Smooth muscle cell (in vitro differentiated cells): ENCODE results near the gene MC1R. TPM values are rescaled to one million over a fixed set of nuclear protein-coding genes. Genes with fewer than 3 reads are reported as not detected.

Experiments used
- DNase-seq: peaks from one replicate; lab custom pipeline; 2025; ENCODE audit not compliant: unreplicated experiment; lab: John Stamatoyannopoulos, UW
- H2AFZ ChIP-seq: fragments of 200-600 bp; sonication (generic); 2 replicates; pipeline ENCODE4 v1.6.0; 2016; ENCODE audit warnings: antibody characterized with exemption, low read depth, mild to moderate bottlenecking
- H3F3A ChIP-seq: fragments of 200-600 bp; sonication (generic); 2 replicates; pipeline ENCODE4 v1.6.0; 2017; ENCODE audit warnings: antibody characterized with exemption, low read depth
- H3K27ac ChIP-seq: fragments of 200-600 bp; sonication (generic); 2 replicates; pipeline ENCODE4 v1.5.1; 2016; ENCODE audit warnings: low read depth, mild to moderate bottlenecking
- H3K27me3 ChIP-seq: fragments of 200-600 bp; sonication (generic); 2 replicates; pipeline ENCODE4 v1.6.1; 2016; ENCODE audit warnings: low read depth, mild to moderate bottlenecking
- H3K36me3 ChIP-seq: fragments of 200-600 bp; sonication (generic); 2 replicates; pipeline ENCODE4 v1.5.1; 2016; ENCODE audit warnings: low read depth
- H3K4me1 ChIP-seq: fragments of 200-600 bp; sonication (generic); 2 replicates; pipeline ENCODE4 v1.5.1; 2016; ENCODE audit warnings: low read depth
- H3K4me2 ChIP-seq: fragments of 200-600 bp; sonication (generic); 2 replicates; pipeline ENCODE4 v1.6.0; 2016; ENCODE audit warnings: mild to moderate bottlenecking
- H3K4me3 ChIP-seq: fragments of 200-600 bp; sonication (generic); 2 replicates; pipeline ENCODE4 v1.5.1; 2016; ENCODE audit warnings: mild to moderate bottlenecking
- H3K79me2 ChIP-seq: fragments of 200-600 bp; sonication (generic); 2 replicates; pipeline ENCODE4 v1.6.0; 2016; ENCODE audit warnings: low read depth, mild to moderate bottlenecking
- H3K9ac ChIP-seq: fragments of 200-600 bp; sonication (generic); 2 replicates; pipeline ENCODE4 v1.6.0; 2016; ENCODE audit warnings: low read depth
- H3K9me3 ChIP-seq: fragments of 200-600 bp; sonication (generic); replicated peaks from 2 replicates; pipeline ENCODE4 v1.5.1; 2016; ENCODE audit warnings: low read depth
- H4K20me1 ChIP-seq: fragments of 200-600 bp; sonication (generic); 2 replicates; pipeline ENCODE4 v1.6.0; 2016; ENCODE audit warnings: low read depth
- WGBS: methylation state at CpG from one replicate; pipeline ENCODE4 v1.1.7; 2016; ENCODE audit warnings: low lambda C conversion rate; 5-methylcytosine and 5-hydroxymethylcytosine counted together
- polyA plus RNA-seq: library from polyadenylated mRNA; unstranded; fragments of >200 nt; fragmentation: Nextera tagmentation; extraction: Ambion mirVana; gene quantifications from 2 replicates; pipeline ENCODE4 v1.2.1, GENCODE V29; 2016
- total RNA-seq: library from RNA; depleted of rRNA; stranded (reverse); fragments of >200 nt; gene quantifications from 2 replicates; pipeline ENCODE4 v1.2.3, GENCODE V29; 2014
- TF ChIP-seq, protein P1 (sequence below): fragments of 200-600 bp; sonication (generic); IDR thresholded peaks from 2 replicates; pipeline ENCODE4 v1.5.1; 2017; ENCODE audit warnings: borderline replicate concordance, mild to moderate bottlenecking, antibody characterized with exemption; ENCODE audit not compliant: insufficient read depth, poor library complexity, severe bottlenecking

Gene MC1R
- total and polyA plus RNA-seq, 2 experiments from 2014 or later, result 14.5 to 16.8 TPM

DNA sequence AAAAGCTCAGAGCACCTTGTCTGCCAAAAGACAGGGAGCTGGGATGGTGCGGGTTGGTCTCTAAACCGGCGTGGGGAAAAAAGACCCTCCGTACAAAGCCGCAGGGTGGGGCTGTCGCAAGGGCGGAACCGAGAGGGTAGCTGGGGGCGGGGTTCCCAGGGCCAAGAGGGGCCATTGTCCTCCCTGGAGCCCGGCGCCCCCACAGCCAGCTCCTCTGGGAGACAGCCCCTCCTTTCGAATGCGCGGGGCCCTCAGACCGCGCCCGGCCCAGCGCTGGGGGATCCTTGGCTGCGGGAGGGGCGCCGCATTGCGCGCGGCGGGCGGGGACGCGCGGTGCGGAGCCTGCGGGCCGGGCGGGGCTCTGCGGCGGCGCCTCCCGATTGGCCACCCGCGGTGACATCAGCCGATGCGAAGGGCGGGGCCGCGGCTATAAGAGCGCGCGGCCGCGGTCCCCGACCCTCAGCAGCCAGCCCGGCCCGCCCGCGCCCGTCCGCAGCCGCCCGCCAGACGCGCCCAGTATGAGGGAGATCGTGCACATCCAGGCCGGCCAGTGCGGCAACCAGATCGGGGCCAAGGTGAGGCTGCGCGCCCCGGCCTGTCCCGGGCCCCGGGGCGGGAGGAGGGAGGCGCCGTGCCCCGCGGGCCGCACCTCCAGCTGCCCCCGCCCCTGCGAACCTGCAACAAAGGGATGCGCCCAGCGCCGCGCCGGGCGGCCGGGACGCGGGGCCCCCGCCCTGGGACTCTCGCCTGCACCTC is 4.4 kb downstream of the MC1R start, which contains the start of gene TUBB3:
Gene TUBB3, plus strand, starts transcription at position 459 of the 756 bp plus-strand sequence. Its CDS starts 60 bp downstream, at position 519.
- DNase-seq, result peak; percentile 81
- Histone ChIP-seq H3K4me2 (peak within 1 kb of the TSS; percentile 97), H3K36me3 (no peaks in the 10 kb centered on the region), H3K27ac (peak within 1 kb of the TSS; percentile 99), H3K27me3 (no peaks in the 10 kb centered on the region), H3K79me2 (peaks cover 54% of the 10 kb centered on the region), H2AFZ (no peak within 1 kb of the TSS), H4K20me1 (peaks cover 47% of the 10 kb centered on the region), H3F3A (peaks cover 19% of the 10 kb centered on the region), H3K4me3 (peak within 1 kb of the TSS; percentile 81), H3K9me3 (no peaks in the 10 kb centered on the region), H3K9ac (peak within 1 kb of the TSS; percentile 93), H3K4me1 (peaks cover 26% of the 10 kb centered on the region)
- TF ChIP-seq, protein P1, sequence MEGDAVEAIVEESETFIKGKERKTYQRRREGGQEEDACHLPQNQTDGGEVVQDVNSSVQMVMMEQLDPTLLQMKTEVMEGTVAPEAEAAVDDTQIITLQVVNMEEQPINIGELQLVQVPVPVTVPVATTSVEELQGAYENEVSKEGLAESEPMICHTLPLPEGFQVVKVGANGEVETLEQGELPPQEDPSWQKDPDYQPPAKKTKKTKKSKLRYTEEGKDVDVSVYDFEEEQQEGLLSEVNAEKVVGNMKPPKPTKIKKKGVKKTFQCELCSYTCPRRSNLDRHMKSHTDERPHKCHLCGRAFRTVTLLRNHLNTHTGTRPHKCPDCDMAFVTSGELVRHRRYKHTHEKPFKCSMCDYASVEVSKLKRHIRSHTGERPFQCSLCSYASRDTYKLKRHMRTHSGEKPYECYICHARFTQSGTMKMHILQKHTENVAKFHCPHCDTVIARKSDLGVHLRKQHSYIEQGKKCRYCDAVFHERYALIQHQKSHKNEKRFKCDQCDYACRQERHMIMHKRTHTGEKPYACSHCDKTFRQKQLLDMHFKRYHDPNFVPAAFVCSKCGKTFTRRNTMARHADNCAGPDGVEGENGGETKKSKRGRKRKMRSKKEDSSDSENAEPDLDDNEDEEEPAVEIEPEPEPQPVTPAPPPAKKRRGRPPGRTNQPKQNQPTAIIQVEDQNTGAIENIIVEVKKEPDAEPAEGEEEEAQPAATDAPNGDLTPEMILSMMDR, result no peak
- 2% methylated on average over 39 of the region's 88 CpGs for WGBS

DNA sequence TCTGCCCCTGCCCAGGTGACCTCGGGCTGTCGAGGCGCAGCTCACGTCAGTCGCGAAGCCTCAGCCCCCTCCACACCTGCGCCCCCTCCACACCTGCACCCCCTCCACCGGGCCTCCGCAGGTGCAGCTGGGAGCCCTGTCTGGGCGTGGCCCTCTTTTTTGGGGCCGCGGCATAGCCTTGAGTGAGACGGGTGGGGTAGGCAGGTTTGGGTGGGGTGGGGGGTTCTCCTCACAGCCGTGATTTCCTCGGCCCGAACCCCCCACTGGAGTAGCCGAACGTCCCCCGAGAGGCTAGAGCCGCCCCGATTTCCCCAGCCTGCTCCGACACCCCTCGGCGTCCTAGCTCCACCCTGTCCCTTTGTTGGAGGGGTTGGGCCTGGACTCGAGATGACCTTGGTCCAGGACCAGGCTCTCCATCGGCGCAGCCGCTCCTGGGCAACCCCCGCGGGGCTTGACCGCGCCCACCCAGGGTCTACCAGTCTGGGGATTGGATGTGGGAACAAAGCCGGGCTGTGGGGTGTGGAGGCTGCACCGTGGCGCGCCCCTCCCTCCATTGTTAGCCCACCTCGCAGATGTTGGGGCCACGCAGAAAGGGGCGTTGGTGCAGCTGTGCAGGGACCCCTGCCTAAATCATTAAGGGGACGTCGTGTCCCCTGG is 5.1 kb downstream of the MC1R start:
- H3K27ac ChIP-seq, result no peak overlapping the region
- H3K79me2 ChIP-seq, result peaks cover 60% of the 10 kb centered on the region
- H4K20me1 ChIP-seq, result peaks cover 54% of the 10 kb centered on the region
- H3F3A ChIP-seq, result peaks cover 16% of the 10 kb centered on the region
- WGBS, result 4% methylated on average over 32 of the region's 41 CpGs
- H3K9ac ChIP-seq, result peak overlapping the region; percentile 48
- H2AFZ ChIP-seq, result no peak overlapping the region
- no peak for DNase-seq
- peak overlapping the region; percentile 97 for H3K4me2 ChIP-seq
- H3K36me3 ChIP-seq, result no peaks in the 10 kb centered on the region
- peak overlapping the region; percentile 81 for H3K4me3 ChIP-seq
- peaks cover 21% of the 10 kb centered on the region for H3K4me1 ChIP-seq
- TF ChIP-seq, protein P1, result no peak
- no peaks in the 10 kb centered on the region for H3K27me3 ChIP-seq
- no peaks in the 10 kb centered on the region for H3K9me3 ChIP-seq

DNA sequence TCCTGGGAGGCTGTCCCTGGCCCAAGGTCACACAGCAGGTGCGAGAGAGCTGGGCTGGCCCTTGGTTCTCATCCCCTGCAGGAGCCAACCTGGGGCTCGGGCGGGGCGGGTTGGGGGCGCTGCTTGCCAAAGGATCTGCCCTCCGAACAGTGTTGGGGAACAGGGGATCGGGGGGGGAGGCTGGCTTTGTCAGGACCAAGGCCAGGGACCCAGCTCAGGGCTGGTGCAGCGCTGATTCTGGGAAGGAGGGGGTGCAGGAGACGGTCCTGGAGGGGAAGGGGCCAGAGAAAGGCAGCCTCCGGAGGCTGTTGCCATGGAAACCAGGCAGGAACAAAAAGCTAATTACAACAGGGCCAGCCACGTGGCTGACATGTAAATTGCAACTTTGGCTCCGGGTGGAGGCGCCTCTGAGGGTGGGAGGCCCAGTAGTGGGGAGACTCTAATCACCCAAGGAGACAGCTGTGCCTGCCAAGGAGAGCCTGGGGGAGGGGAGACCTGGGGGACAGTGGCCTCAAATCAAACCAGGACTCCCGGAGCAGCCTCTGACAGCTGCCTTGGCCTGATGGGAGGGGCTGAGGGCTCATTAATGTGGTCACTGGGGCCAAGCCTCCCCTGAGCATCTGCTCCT is 5.7 kb downstream of the MC1R start:
- H3K27ac ChIP-seq, result no peak overlapping the region
- H3K36me3 ChIP-seq, result no peaks in the 10 kb centered on the region
- peak overlapping the region; percentile 81 for H3K4me3 ChIP-seq
- H3K4me2 ChIP-seq, result peak overlapping the region; percentile 97
- H3K9me3 ChIP-seq, result no peaks in the 10 kb centered on the region
- H3K9ac ChIP-seq, result peak overlapping the region; percentile 48
- DNase-seq, result peak; percentile 46
- peaks cover 61% of the 10 kb centered on the region for H4K20me1 ChIP-seq
- WGBS, result 1% methylated on average over 11 of the region's 14 CpGs
- peaks cover 16% of the 10 kb centered on the region for H3F3A ChIP-seq
- no peak overlapping the region for H2AFZ ChIP-seq
- H3K79me2 ChIP-seq, result peaks cover 59% of the 10 kb centered on the region
- H3K27me3 ChIP-seq, result no peaks in the 10 kb centered on the region
- TF ChIP-seq, protein P1, result no peak
- peaks cover 17% of the 10 kb centered on the region for H3K4me1 ChIP-seq
